IPS-NIHi7 (cell line): ENCODE results near the gene PINK1.
"Not testable (repeated sequence)": the region's sequence is repeated elsewhere in the genome, so short reads cannot be mapped to it uniquely, and the experiment has no call there.

Experiments
- DNase-seq: peaks from one replicate; pipeline ENCODE4 v3.0.0; 2012; ENCODE audit warnings: mixed read lengths; ENCODE audit errors: extremely low spot score

Gene PINK1

GRCh38 chr1:20633190-20634064, at the start of gene PINK1:
Gene PINK1 (plus strand): TSS chr1:20633458. CDS start chr1:20633549, 91 bp downstream.
- peak; percentile 96 for DNase-seq

GRCh38 chr1:20584890-20585289, 48.4 kb upstream of the PINK1 start:
- DNase-seq: peak; percentile 38

GRCh38 chr1:20586953-20587660, 46.2 kb upstream of the PINK1 start:
- DNase-seq: no peak

GRCh38 chr1:20587661-20588053, 45.6 kb upstream of the PINK1 start:
- DNase-seq: no peak

GRCh38 chr1:20588634-20589225, 44.5 kb upstream of the PINK1 start, which contains the start of gene CDA:
Gene CDA (plus strand): TSS chr1:20589097. CDS start chr1:20589130, 33 bp downstream.
- peak; percentile 78 for DNase-seq

GRCh38 chr1:20589331-20590278, 43.7 kb upstream of the PINK1 start:
- DNase-seq: peak; percentile 37

GRCh38 chr1:20590306-20590777, 42.9 kb upstream of the PINK1 start:
- DNase-seq: no peak

- DNase-seq: no peak
Measured at GRCh38 chr1:20593756-20594155, 39.5 kb upstream of the PINK1 start.

GRCh38 chr1:20594746-20595145, 38.5 kb upstream of the PINK1 start:
- no peak for DNase-seq

- DNase-seq: no peak
Measured at GRCh38 chr1:20596106-20596505, 37.2 kb upstream of the PINK1 start.

GRCh38 chr1:20597650-20598049, 35.6 kb upstream of the PINK1 start:
- no peak for DNase-seq

GRCh38 chr1:20600156-20600555, 33.1 kb upstream of the PINK1 start:
- DNase-seq: no peak

GRCh38 chr1:20601129-20601825, 32.0 kb upstream of the PINK1 start:
- DNase-seq: no peak

GRCh38 chr1:20602851-20603450, 30.3 kb upstream of the PINK1 start:
- DNase-seq: no peak

GRCh38 chr1:20603504-20604464, 29.5 kb upstream of the PINK1 start:
- DNase-seq: no peak

GRCh38 chr1:20604678-20605077, 28.6 kb upstream of the PINK1 start:
- no peak for DNase-seq

- not testable (repeated sequence) for DNase-seq
Measured at GRCh38 chr1:20606801-20607570, 26.3 kb upstream of the PINK1 start.

- DNase-seq: no peak
Measured at GRCh38 chr1:20609541-20609940, 23.7 kb upstream of the PINK1 start.
